NCI-H146 (cell line): ENCODE data around the gene ZNF264.
"Not testable (repeated sequence)": the region's sequence is repeated elsewhere in the genome, so short reads cannot be mapped to it uniquely, and the experiment has no call there.

Experiments used
- DNase-seq: peaks from one replicate; lab custom pipeline; 2025; lab: John Stamatoyannopoulos, UW

ZNF264 gene

GRCh38 chr19:57245066-57245465 is 53.8 kb downstream of the ZNF264 start:
- DNase-seq, result no peak

- DNase-seq, result no peak
Measured at GRCh38 chr19:57245959-57246358, 54.7 kb downstream of the ZNF264 start.

DNA sequence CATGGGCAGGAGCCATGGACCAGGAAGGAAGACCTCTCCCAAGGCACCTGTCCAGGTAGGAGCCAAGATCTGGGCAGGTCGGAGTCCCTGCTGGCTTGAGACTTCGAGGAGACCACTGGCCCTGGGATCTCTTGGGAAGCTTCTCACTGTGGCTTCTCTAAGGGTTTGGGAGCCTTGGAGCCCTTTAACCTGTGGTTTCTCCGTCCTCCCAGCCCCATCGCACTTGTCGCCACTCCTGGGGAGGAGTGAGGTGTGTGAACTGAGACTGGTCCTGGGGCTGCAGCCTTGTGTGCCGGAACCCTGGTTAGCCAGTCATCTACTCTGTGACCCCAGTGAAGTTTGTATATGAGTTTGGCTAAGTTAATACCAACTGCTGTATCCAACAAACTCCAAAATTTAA is 57.3 kb downstream of the ZNF264 start:
- no peak for DNase-seq

GRCh38 chr19:57249329-57249728 is 58.0 kb downstream of the ZNF264 start:
- no peak for DNase-seq

- not testable (repeated sequence) for DNase-seq
Measured at GRCh38 chr19:57253767-57254166, 62.5 kb downstream of the ZNF264 start.

DNA sequence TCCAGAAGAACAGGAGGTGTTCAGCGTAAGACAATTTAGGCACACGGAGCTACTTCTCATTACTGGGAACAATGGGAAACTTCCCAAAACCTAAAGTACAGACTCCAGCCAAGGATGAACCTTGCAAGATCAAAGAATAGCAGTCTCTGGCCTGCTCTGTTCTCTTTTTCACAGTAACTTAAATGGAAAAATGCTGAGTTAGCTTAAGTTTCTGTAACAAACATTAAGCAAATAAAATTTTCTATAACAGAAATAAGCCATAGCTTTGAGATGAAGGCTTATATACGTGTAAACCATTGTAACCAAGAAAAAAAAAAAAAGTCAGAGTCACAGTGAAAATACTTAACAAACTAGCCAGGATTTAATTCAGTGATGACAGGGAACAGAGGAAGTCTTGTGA is 70.7 kb downstream of the ZNF264 start:
- DNase-seq, result no peak

- DNase-seq, result no peak
Measured at GRCh38 chr19:57263244-57263741, 72.0 kb downstream of the ZNF264 start.

GRCh38 chr19:57267291-57267690 is 76.0 kb downstream of the ZNF264 start:
- DNase-seq, result no peak

- DNase-seq, result no peak
Measured at GRCh38 chr19:57269515-57270250, 78.4 kb downstream of the ZNF264 start.

DNA sequence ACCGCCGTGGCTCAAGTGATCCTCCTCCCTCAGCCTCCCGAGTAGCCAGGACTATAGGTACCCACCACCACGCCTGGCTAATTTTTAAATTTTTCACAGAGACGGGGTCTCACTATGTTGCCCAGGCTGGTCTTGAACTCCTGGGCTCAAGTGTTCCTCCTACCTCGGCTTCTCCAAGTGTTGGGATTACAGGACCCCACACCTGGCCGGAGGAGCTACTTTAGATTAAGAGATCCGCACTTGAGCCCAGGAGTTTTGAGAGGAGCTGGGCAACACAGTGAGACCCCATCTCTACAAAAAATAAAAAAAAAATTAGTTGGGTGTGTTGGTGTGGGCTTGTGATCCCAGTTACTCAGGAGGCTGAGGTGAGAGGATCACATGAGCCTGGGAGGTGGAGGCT is 80.0 kb downstream of the ZNF264 start:
- DNase-seq, result no peak
